Colonic mucosa (tissue), 4 donors: ENCODE measurements around the gene LYRM4. TPM values are rescaled to one million over a fixed set of nuclear protein-coding genes. Genes with fewer than 3 reads are reported as not detected.

Experiments used
- DNase-seq: peaks from one replicate; pipeline ENCODE4 v3.0.0-alpha.2; 2020
- H3K27ac ChIP-seq: fragments of 200-600 bp; one replicate; pipeline ENCODE4 v1.8.0; 2021
- H3K27me3 ChIP-seq: fragments of 200-600 bp; one replicate; pipeline ENCODE4 v1.8.0; 2021
- H3K36me3 ChIP-seq: fragments of 200-600 bp; one replicate; pipeline ENCODE4 v1.8.0; 2021
- H3K4me1 ChIP-seq: fragments of 200-600 bp; one replicate; pipeline ENCODE4 v1.8.0; 2021; ENCODE audit warnings: mild to moderate bottlenecking
- H3K4me3 ChIP-seq: fragments of 200-600 bp; one replicate; pipeline ENCODE4 v1.8.0; 2021
- H3K9ac ChIP-seq, 2 donors: one replicate each; pipeline ENCODE4 v1.7.0; 2013; ENCODE audit warnings: control low read depth in 2 of 2, low read depth in 2 of 2, low read length in 2 of 2
- H3K9me3 ChIP-seq: fragments of 200-600 bp; one replicate; pipeline ENCODE4 v1.8.0; 2021
- intact Hi-C: fragments of 100-400 bp; cut with DNase I; formaldehyde crosslinking; loops from one replicate; pipeline ENCODE4 v1.14.1; 2022
- total RNA-seq, 2 donors: library from RNA; stranded (reverse); fragmentation: NEBNext Ultra II Directional in 1 of 2; extraction: Animal tissue kit (Norgen Biotek cat#: 25700) in 1 of 2; gene quantifications; one replicate each; pipeline ENCODE4 v1.2.1, GENCODE V29; 2021
- TF ChIP-seq, protein P1 (sequence below): fragments of 200-600 bp; IDR thresholded peaks from one replicate; pipeline ENCODE4 v1.8.0; 2022; ENCODE audit warnings: antibody characterized with exemption, mild to moderate bottlenecking
- donor health status: healthy.
- donor health status: DM: no; HTN: no; CAD: no.
- donor health status: DM: no; HTN: no; CAD: no.

LYRM4 gene
- total RNA-seq, 2 donors from 2014 or later = 14.0 to 17.4 TPM

DNA sequence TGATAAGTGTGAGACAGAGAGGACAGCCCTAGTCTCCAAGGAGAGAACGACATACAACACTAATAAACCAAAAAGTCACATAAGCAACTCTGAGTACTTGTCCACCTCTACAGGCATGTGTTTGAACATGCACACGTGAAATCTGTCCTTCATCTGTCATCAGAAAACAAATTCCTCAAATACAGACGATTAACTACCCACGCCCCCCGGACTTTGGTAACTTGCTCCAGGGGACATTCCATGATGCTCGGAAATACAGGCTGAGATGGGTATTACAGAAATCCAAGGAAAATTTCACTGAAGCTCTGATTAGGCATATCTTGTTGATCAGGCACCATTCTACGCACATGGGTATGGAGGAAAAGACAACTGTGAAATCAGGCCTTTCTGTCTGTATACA lies 57.8 kb downstream of the LYRM4 start:
- H3K27me3 ChIP-seq = no peaks in the 10 kb centered on the region
- no peaks in the 10 kb centered on the region for H3K9me3 ChIP-seq
- intact Hi-C loops = no loop called here
- no peaks in the 10 kb centered on the region for H3K36me3 ChIP-seq
- no peak overlapping the region for H3K4me3 ChIP-seq
- H3K27ac ChIP-seq = no peak overlapping the region
- H3K9ac ChIP-seq = no peak overlapping the region
- TF ChIP-seq, protein P1, sequence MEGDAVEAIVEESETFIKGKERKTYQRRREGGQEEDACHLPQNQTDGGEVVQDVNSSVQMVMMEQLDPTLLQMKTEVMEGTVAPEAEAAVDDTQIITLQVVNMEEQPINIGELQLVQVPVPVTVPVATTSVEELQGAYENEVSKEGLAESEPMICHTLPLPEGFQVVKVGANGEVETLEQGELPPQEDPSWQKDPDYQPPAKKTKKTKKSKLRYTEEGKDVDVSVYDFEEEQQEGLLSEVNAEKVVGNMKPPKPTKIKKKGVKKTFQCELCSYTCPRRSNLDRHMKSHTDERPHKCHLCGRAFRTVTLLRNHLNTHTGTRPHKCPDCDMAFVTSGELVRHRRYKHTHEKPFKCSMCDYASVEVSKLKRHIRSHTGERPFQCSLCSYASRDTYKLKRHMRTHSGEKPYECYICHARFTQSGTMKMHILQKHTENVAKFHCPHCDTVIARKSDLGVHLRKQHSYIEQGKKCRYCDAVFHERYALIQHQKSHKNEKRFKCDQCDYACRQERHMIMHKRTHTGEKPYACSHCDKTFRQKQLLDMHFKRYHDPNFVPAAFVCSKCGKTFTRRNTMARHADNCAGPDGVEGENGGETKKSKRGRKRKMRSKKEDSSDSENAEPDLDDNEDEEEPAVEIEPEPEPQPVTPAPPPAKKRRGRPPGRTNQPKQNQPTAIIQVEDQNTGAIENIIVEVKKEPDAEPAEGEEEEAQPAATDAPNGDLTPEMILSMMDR = no peak
- H3K4me1 ChIP-seq = no peaks in the 10 kb centered on the region
- DNase-seq = no peak

DNA sequence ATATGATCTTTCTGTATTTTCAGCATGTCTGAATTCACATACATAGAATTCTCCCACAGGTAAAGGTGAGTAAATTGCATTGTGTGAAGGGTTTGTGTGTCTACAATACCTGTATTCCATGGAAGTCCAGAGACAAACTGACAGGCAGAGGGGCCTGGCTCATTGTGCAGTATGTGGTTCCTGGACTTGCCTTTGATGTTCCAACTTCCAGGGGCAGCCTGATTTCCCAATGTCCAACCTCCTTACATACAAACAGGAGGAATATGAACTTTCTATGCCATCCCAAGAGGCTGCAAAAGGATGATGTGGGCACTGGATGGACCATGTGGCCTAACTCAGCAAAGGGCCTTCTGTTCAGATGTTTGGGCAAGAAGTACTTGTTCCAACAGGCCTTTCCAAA lies 58.5 kb downstream of the LYRM4 start:
- no peak overlapping the region for H3K9ac ChIP-seq
- H3K4me3 ChIP-seq = no peak overlapping the region
- no peak overlapping the region for H3K27ac ChIP-seq
- H3K9me3 ChIP-seq = no peaks in the 10 kb centered on the region
- H3K36me3 ChIP-seq = no peaks in the 10 kb centered on the region
- intact Hi-C loops = no loop called here
- no peaks in the 10 kb centered on the region for H3K27me3 ChIP-seq
- TF ChIP-seq, protein P1 = no peak
- no peaks in the 10 kb centered on the region for H3K4me1 ChIP-seq
- DNase-seq = no peak

DNA sequence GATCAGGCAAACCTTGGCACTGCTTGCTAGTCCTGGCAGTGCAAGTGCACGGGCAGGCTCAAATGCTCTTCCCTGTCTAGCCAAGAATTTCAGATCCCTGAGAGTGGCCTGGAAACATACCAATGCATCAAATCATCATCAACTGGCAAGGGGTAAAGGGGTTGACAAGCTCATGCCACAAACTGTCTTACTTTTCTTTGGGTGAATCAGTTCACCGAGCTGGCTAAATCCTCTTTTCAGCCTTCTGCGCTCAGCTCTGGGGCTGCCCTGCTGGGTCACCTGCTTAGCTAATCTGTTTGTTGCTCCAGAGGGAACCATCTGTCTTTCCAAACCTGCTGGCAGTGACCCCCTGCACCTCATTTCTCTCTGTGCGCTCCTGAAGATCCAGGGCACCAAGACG lies 59.5 kb downstream of the LYRM4 start:
- TF ChIP-seq, protein P1 = no peak
- Histone ChIP-seq H3K36me3 (no peaks in the 10 kb centered on the region), H3K27ac (no peak overlapping the region), H3K4me3 (no peak overlapping the region), H3K9ac (no peak overlapping the region), H3K9me3 (no peaks in the 10 kb centered on the region), H3K27me3 (no peaks in the 10 kb centered on the region), H3K4me1 (no peaks in the 10 kb centered on the region)
- no peak for DNase-seq
- intact Hi-C loops = no loop called here

DNA sequence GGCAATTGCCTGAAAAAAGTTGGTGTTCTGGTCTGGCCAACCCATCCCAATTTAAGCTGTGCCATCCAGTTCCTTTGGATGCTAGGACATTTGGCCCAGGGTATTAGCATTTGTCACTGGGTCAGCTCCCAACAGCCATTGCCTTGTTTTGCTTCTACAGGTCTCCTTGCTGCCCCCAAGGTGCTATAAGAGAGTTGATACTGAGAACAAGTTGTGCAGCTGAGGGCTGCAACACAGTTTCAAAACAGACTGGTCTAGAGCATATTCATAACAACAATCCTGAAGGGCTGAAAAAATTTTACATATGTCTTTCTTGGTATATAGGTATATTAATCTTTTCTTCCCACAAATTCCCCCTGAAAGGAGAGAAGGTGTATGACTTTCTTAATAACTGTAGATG lies 61.0 kb downstream of the LYRM4 start:
- TF ChIP-seq, protein P1 = no peak
- no peaks in the 10 kb centered on the region for H3K36me3 ChIP-seq
- intact Hi-C loops = no loop called here
- no peaks in the 10 kb centered on the region for H3K27me3 ChIP-seq
- H3K4me1 ChIP-seq = no peaks in the 10 kb centered on the region
- H3K4me3 ChIP-seq = no peak overlapping the region
- H3K9ac ChIP-seq = no peak overlapping the region
- no peaks in the 10 kb centered on the region for H3K9me3 ChIP-seq
- no peak overlapping the region for H3K27ac ChIP-seq
- DNase-seq = no peak

DNA sequence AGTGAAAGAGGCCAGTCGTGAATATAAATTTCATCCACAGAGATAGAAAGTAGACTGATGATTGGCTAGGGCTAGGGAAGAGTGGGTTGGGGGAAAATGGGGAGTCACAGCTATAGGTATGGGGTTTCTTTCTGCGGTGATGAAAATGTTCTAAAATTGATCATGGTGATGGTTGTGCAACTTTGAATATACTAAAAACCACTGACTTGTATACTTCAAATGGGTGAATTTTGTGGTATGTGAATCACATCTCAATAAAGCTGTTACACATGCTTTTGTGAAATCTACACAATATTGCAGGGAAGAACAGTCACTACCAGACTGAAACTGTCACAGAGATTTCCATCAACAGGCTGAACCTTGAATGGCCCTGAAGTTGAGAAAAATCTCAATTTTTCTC lies 61.5 kb downstream of the LYRM4 start:
- H3K27me3 ChIP-seq = no peaks in the 10 kb centered on the region
- DNase-seq = no peak
- intact Hi-C loops = no loop called here
- H3K4me1 ChIP-seq = no peaks in the 10 kb centered on the region
- H3K9ac ChIP-seq = no peak overlapping the region
- H3K9me3 ChIP-seq = no peaks in the 10 kb centered on the region
- no peaks in the 10 kb centered on the region for H3K36me3 ChIP-seq
- H3K27ac ChIP-seq = no peak overlapping the region
- TF ChIP-seq, protein P1 = no peak
- H3K4me3 ChIP-seq = no peak overlapping the region

DNA sequence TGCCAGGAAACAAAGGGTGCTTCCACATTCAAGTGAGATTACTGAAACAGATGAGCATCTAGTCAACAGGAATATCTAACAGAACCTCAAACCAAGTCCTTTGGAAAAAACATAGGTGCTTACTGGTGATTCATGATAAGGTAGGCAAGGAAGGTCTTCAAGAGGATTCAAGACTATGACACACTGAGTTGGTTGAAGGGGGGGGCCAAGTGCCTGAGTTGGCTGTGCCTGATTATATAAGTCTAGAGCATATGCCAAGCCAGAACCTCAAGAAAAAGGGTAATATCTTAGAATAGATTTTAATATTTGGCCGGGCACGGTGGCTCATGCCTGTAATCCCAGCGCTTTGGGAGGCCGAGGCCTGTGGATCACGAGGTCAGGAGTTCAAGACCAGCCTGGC lies 63.7 kb downstream of the LYRM4 start:
- Histone ChIP-seq H3K27ac (no peak overlapping the region), H3K9ac (no peak overlapping the region), H3K27me3 (no peaks in the 10 kb centered on the region), H3K4me1 (no peaks in the 10 kb centered on the region), H3K4me3 (no peak overlapping the region), H3K36me3 (no peaks in the 10 kb centered on the region), H3K9me3 (no peaks in the 10 kb centered on the region)
- TF ChIP-seq, protein P1 = no peak
- intact Hi-C loops = no loop called here
- DNase-seq = no peak
